Measurements from ENCODE around the gene DPP7. TPM values are rescaled to one million over a fixed set of nuclear protein-coding genes. Genes with fewer than 3 reads are reported as not detected.
"Not testable (repeated sequence)": the region's sequence is repeated elsewhere in the genome, so short reads cannot be mapped to it uniquely, and the experiment has no call there.

The DPP7 gene
- polyA plus RNA-seq, 3 donors = 15.2 to 30.6 (median 24.7) TPM

DNA sequence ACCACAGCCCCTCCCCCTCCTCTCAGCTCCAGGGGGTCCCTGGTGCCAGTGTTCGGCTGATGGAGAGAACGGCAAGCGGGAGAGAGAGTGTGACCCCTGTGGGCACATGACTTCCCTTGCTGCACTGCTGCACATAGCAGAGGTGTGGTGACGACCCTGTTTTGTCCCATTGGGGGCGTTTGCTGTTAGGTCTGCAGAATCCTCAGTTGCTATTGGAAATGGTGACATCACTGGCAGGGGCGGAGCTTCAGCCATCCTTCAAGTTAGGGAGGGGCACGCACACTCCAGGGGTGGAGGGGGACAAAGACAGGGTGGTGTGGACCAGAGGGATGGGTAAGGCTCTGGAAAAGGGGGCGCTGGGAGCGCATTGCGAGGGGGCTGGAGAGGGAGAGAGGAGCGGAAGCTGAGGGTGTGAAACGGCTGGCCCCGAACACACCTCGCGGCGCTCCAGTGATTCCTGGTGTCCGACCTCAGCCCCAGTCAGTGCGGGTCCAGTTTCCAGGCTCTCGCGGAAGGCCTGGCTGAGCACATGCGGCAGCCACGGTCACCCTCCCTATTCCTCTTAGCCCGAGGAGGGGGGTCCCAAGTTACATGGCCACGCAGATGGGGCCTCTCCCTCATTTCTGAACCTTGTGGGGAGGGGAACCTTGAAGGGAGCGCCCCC is 23.7 kb upstream of the DPP7 start:
- no peak for DNase-seq (ENCODE audit: extremely low read depth in 1 of 11, low read depth in 9 of 11, low spot score in 4 of 11)

DNA sequence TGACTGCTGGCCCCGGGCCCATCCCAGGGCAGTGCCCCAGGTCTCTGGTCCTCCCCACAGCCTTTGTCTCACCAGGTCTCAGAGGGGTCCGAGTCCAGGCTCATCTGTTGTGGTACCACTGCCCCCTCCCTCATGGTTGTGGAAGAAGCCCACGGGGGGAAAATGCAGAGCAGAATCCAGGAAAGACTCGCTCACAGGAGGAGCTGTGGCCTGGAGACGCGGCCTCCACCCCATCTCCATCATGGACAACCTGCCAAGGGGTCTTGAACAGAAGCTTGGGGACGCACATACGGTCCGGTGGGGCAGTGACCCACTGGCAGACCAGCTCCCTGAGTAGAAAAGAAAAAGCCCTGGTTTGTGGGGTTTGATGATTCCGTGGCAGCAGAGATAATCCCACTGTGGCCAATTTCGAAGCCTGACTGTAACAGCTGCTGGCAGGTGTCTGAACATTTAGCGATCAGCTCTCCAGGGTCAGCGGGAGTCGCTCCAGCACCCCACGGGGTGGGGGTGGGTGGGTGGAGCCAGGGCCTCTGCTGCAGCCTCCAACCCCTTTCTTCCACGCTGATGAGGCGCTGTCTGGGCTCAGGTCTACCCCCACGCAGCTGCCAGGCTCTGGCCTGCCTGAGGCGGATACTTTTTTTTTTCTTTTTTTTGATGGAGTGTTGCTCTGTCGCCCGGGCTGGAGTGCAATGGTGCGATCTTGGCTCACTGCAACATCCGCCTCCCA is 22.5 kb upstream of the DPP7 start:
- DNase-seq (ENCODE audit: extremely low read depth in 1 of 11, low read depth in 9 of 11, low spot score in 4 of 11) = no peak

DNA sequence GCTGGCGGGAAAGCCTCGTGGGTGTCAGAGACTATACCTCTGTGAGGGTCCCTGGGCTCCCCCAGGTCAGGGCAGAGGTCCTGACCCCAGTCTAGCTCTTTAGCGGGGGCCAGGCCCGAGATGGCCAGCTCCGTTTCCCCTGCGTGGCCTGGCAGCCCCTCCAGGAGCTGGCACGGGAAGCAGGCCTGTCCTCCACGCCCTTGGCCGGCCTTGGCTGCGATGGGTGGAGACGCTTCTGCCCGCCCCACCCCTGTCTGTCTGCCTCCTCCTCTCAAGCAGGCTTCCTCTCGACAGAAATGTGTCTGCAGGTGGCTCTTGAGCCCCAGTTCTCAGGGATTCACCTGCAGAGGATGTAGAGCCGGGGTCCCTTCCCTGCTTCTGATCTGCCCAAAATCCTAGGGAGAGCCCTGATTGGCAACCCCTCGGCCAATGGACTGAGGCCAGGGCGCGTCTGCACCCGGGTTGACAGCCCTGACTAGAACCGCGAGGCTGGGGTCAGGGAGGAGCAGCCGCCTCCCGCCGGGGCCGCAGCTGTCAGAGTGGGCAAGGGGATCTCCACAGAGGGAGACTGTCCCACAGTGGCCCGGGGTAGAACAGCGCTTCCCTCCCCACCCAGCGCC is 21.8 kb upstream of the DPP7 start:
- DNase-seq (ENCODE audit: extremely low read depth in 1 of 11, low read depth in 9 of 11, low spot score in 4 of 11) = no peak

DNA sequence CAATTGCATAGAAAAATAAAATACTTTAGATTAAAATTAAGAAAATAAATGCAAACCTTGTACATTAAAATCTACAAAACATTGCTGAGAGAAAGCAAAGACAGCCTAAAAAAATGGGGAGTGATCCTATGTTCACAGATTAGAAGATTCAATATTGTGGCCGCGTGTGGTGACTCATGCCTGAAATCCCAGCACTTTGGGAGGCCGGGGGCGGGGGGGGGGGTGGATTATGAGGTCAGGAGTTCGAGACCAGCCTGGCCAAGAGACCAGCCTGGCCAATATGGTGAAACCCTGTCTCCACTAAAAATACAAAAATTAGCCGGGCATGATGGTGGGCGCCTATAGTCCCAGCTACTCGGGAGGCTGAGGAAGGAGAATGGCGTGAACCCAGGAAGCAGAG is 20.6 kb upstream of the DPP7 start:
- DNase-seq (ENCODE audit: extremely low read depth in 1 of 11, low read depth in 9 of 11, low spot score in 4 of 11) = not testable (repeated sequence)

DNA sequence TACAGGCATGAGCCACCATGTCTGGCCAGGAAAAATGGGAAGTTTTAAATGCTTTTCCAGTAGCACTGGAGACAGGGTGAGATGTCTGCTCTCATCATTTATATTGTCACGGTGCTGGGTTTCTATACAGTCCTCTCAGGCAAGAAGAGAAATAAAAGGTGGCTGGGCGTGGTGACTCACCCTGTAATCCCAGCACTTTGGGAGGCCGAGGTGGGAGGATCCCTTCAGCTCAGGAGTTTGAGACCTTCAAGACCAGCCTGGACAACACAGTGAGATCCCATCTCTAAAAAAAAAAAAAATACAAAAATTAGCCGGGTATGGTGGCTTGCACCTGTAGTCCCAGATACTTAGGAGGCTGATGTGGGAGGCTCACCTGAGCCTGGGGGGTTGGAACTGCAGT is 19.7 kb upstream of the DPP7 start:
- no peak for DNase-seq (ENCODE audit: extremely low read depth in 1 of 11, low read depth in 9 of 11, low spot score in 4 of 11)

DNA sequence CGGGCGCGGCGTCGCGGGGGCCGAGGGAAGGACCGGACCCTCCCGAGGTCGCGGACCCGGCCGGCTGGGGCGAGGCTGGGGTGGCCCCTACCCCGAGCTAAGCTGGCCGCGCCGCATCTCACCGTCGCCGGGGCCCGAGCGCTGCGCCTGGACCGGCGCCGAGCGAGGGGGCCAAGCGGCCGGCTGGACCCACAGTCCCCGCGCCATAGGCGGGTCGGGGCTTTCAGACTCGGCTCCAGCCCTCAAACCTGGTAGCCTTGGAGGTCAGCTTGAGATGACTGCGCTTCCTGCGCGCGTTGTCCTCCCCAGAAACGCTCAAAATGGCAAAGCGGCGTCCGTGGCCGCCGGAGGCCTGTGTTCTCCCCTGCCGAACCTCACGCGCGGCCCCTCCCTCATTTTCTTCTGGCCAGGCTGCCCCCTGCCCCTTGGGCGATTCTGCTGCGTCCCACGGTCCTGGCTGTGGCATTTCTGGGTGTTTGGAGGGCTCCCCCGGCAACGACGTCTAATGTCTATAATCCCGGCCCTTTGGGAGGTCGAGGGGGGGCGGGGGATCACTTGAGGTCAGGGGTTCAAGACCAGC is 15.7 kb upstream of the DPP7 start:
- DNase-seq (ENCODE audit: extremely low read depth in 1 of 11, low read depth in 9 of 11, low spot score in 4 of 11) = no peak

DNA sequence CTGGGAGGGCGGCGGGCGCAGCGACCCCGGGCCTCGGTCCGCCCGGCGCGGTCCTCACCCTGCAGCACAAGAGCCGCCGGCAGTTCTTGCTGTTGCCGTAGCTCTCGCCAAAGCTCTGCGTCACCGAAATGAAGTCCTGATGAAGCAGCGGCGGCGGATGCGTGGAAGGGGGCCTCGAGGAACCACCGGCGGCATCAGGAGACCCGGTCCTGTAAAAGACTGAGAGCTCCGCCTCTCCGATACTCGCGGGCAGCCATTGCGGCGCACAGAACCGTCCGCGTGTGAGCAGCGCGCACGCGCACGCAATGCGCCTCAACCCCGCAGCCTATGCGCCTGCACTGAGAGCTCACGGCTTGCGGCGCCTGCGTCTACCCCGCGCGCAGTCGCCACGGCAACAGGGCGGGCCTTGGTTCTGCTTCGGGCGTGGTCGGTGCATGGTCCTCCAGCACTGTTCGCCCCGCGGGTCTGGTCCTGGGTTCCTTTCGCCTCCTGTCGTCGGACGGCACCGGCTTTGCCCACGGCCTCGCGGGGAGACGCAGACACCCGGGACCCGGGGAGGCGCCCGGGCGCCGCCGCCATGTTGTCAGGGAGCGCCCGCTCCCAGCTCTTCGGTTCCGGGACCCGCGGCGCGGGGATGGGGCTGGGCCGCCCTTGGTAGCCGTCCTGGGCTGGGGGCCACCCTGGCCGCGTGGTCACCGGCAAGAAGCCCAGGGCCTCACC is 15.1 kb upstream of the DPP7 start:
- DNase-seq (ENCODE audit: extremely low read depth in 1 of 11, low read depth in 9 of 11, low spot score in 4 of 11) = peak; percentile 68 to 84 (median 77)

DNA sequence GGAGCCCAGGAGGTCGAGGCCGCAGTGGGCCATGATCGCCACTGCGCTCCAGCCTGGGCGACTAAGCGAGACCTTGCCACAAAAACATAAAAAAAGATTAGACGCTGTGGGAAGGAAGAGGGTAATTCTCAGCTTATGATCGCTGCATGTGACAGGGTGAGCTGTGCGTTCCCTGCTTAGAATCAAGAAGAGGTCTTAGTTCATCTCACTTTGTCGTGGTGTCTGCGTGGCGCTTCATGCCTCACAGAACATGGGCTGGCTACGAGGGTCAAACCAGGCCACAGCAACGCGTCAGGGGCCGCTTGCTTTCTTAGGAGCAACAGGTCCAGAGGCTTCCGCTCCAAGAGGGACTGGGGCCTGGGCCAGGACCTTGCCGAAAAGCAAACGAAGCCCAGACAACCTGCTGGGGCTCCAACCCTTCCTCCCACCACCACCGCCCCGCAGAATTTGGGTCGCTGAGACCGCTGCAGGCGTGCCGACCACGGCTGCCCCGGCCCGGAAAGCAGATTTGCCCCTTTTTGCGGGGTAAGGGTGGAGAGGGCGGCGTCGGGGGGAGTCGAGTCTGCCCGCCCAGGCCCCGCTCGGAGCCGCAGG is 14.4 kb upstream of the DPP7 start:
- no peak for DNase-seq (ENCODE audit: extremely low read depth in 1 of 11, low read depth in 9 of 11, low spot score in 4 of 11)

DNA sequence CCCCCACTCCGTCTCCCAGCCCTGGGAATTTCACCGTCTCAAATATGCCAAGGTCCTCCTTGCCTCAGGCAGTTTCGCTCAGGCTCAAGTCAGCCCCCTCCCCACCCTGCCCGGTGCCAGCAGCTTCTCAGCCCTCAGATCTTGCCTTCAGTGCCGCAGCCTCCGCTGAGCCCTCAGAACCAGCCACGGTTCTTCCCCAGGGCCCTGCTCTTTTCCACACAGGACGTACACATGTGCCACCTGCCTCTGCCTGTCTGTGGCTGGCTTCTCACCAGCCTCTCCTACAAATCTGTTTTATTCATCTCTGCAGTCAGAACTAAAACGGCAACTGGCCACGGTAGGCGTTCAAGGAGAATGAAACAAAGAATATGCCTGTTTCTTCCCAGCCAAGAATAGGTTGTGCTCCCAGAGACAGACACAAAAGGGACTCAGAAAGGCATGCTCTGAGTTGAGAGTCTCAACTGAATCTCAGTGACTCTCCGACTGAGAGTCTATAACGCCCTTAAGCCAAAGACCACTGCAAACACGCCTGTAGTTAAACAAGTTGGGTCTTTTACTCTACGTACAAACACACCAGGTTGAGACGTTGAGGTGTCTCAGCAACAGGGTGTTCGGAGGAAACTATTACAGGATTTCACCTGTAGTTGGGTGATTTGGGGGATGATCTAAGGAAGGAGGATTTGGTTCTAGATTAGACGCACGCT is 13.8 kb upstream of the DPP7 start:
- DNase-seq (ENCODE audit: extremely low read depth in 1 of 11, low read depth in 9 of 11, low spot score in 4 of 11) = no peak

DNA sequence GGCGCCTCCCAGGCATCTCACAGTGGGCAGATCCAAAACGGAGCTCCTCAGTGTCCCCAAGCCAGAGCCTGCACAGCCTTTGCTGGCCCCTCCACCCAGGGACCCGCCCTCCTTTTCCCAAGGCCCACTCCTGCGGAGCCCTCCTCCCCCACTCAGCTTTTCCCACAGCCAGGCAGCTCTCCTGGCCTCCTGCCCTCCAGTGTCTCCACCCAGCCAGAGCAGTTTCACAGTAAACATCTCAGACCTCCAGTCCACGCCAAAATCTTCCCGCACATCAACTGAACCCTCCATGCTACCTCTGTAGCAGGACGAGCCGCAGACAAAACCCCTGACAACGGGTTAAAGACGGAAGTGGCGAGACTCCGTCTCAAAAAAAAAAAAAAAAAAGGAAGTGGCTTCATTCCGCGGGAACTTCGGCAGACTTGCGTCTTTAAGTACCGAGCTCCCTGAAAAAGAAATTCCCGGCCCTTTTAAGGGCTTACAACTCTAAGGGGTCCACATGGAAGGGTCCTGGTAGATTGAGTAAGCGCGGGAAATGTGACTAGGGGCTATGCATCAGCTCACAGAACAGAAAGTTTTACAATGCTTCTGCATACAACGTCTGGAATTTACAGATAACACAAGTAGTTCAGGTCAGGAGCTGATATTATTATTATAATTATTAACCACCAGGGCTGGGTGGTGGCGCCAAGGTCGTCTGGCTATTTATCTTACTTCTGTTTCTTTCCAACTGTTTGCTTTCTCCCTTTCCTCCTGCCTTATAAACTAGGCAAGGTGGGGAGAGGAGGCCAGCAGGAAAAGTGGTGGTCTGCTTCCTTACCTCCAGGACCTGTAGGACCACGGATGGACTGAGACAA is 13.0 kb upstream of the DPP7 start:
- DNase-seq (ENCODE audit: extremely low read depth in 1 of 11, low read depth in 9 of 11, low spot score in 4 of 11) = no peak

DNA sequence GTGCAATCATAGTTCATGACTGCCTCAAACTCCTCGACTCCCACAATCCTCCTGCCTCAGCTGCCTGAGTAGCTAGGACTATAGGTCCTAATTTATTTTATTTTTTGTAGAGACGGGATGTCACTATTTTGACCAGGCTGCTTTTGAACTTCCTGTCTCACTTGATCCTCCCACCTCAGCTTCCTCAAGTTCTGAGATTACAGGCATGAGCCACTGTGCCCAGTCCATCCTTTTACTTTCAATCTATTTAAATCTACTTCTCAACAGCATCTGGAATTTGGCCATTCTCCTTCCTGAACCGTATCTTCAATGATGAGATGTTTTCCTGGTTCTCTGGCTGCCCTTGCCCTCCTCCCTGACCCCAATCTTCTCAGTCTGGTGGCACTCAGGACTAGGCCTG is 12.3 kb upstream of the DPP7 start:
- DNase-seq (ENCODE audit: extremely low read depth in 1 of 11, low read depth in 9 of 11, low spot score in 4 of 11) = no peak

DNA sequence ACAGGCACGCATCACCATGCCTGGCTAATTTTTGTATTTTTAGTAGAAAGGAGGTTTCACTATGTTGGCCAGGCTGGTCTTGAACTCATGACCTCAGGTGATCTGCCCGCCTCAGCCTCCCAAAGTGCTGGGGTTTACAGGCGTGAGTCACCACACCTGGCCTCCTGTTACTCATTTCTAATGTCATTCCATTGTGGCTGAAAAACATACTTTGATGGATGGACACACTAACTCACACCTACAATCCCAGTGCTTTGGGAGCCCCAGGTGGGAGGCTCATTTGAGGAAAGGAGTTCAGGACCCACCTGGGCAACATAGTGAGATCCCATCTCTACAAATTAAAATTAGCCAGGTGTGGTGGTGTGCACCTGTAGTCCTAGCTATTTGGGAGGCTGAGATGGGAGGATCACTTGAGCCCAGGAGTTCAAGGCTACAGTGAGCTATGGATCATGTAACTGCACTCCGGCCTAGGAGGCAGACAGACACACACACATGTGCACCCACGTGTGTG is 9.5 kb upstream of the DPP7 start:
- not testable (repeated sequence) for DNase-seq (ENCODE audit: extremely low read depth in 1 of 11, low read depth in 9 of 11, low spot score in 4 of 11)

DNA sequence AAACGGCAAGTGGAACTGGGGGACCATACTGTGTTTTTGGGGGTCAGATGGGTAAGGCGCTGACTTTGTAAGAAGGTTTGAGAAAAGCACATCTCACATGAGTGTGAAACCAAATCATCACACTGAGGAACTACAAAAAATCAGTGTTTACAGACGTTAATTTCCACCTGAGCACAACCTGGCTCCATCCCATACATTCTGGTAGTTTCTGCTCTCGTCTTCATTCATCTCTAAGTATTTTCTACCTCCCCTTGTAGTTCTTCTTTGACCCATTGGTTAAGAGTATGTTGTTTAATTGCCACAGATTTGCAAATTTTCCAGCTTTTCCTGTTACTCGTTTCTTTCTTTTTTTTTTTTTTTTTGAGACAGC is 8.9 kb upstream of the DPP7 start:
- no peak for DNase-seq (ENCODE audit: extremely low read depth in 1 of 11, low read depth in 9 of 11, low spot score in 4 of 11)

DNA sequence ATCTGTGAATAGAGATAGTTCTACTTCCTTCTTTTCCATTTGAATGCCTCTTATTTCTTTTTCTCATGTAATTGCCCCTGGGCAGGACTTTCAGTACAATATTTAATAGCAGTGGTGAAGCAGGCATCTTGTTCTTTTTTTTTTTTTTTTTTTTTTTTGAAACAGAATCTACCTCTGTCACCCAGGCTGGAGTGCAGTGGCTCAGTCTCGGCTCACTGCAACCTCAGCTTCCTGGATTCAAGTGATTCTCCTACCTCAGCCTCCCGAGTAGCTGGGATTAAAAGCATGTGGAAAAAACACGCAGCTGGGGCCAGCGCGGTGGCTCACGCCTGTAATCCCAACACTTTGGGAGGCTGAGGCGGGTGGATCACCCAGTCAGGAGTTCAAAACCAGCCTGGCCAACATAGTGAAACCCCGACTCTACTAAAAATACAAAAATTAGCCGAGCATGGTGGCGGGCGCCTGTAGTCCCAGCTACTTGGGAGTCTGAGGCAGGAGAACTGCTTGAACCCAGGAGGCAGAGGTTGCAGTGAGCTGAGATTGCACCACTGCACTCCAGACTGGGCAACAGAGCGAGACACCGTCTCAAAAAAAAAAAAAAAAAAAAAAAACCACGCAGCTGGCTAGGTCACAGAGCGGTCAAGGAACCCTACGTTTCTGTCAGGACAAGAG is 8.4 kb upstream of the DPP7 start:
- not testable (repeated sequence) for DNase-seq (ENCODE audit: extremely low read depth in 1 of 11, low read depth in 9 of 11, low spot score in 4 of 11)

DNA sequence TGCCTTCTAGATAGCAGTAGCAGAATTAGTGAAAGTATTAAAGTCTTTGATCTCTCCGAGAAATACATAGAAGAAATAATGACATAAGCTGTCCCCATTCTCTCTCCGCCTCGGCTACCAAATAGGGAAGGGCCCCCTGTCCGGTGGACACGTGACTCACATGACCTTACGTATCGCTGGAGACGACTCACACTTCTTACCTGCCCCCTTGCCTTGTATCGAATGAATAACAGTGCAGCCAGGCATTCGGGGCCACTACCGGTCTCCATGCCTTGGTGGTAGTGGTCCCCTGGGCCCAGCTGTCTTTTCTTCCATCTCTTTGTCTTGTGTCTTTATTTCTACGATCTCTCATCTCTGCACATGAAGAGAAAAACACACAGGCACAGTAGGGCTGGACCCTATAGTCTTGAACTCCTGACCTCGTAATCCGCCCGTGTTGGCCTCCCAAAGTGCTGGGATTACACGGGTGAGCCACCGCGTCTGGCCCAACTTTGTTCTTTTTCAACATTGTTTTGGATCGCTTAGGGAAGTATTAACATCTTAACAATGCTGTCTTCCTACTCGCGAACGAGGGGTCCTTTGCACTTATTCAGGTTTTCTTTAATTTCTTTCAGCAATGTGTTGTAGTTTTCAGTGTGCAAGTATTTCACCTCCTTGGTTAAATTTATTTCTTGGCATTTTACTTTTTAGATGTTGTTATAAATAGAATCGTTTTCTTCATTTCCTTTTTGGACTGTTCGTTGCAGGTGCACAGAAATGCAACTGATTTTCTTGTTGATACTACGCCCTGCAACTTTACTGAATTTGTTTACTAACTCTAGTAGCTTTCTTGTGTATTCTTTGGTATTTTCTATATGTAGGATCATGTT is 7.6 kb upstream of the DPP7 start:
- not testable (repeated sequence) for DNase-seq (ENCODE audit: extremely low read depth in 1 of 11, low read depth in 9 of 11, low spot score in 4 of 11)

DNA sequence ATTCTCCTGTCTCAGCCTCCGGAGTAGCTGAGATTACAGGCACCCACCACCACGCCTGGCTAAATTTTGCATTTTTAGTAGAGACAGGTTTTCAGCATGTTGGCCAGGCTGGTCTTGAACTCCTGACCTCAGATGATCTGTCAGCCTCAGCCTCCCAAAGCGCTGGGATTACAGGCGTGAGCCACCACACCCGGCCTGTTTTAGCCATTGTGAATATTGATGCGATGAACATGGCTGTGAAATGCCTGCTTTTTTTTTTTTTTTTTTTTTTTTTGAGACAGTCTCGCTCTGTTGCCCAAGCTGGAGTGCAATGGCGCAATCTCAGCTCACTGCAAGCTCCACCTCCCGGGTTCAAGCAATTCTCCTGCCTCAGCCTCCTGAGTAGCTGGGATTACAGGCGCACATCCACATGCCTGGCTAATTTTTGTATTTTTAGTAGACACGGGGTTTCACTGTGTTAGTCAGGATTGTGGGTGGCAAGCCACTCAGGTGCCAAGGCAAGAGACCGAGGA is 3.6 kb upstream of the DPP7 start:
- not testable (repeated sequence) for DNase-seq (ENCODE audit: extremely low read depth in 1 of 11, low read depth in 9 of 11, low spot score in 4 of 11)
